Stomach (tissue), 4 donors: Measurements from ENCODE around the gene RSRC2.

ENCODE experiments used
- POLR2A ChIP-seq, 4 donors: fragments of 450-650 bp; IDR thresholded peaks; one replicate each; pipeline ENCODE4 v1.6.1; 2016; ENCODE audit warnings: antibody characterized with exemption in 4 of 4, control low read depth in 2 of 4, mild to moderate bottlenecking in 1 of 4, moderate library complexity in 1 of 4
- TF ChIP-seq, protein P1 (sequence below), 7 experiments: fragments of 450-650 bp in 4 of 7; fragments of 200-600 bp in 3 of 7; sonication (generic) in 3 of 7; IDR thresholded peaks; one replicate each; pipeline ENCODE4 v1.5.1; 2016 to 2019; ENCODE audit warnings: antibody characterized with exemption in 7 of 7, control low read depth in 2 of 7, mild to moderate bottlenecking in 1 of 7

- TF ChIP-seq, protein P1, sequence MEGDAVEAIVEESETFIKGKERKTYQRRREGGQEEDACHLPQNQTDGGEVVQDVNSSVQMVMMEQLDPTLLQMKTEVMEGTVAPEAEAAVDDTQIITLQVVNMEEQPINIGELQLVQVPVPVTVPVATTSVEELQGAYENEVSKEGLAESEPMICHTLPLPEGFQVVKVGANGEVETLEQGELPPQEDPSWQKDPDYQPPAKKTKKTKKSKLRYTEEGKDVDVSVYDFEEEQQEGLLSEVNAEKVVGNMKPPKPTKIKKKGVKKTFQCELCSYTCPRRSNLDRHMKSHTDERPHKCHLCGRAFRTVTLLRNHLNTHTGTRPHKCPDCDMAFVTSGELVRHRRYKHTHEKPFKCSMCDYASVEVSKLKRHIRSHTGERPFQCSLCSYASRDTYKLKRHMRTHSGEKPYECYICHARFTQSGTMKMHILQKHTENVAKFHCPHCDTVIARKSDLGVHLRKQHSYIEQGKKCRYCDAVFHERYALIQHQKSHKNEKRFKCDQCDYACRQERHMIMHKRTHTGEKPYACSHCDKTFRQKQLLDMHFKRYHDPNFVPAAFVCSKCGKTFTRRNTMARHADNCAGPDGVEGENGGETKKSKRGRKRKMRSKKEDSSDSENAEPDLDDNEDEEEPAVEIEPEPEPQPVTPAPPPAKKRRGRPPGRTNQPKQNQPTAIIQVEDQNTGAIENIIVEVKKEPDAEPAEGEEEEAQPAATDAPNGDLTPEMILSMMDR (IDR thresholded peaks at IDR 0.05), result no peak
- TF ChIP-seq POLR2A (IDR thresholded peaks at IDR 0.05), result no peak
Observed at GRCh38 chr12:122518908-122519307, 7.8 kb downstream of the RSRC2 start.
